Activated CD8-positive, alpha-beta memory T cell treated with anti-CD3 and anti-CD28 coated beads for 24 hours (primary cell): ENCODE data around the gene PLPP2.
"Not testable (repeated sequence)": the region's sequence is repeated elsewhere in the genome, so short reads cannot be mapped to it uniquely, and the experiment has no call there.

ENCODE experiments used
- DNase-seq: peaks from one replicate; pipeline ENCODE4 v3.0.0-alpha.2; 2020

PLPP2 gene

GRCh38 chr19:292281-292884 lies 1.2 kb upstream of the PLPP2 start:
- DNase-seq = no peak

GRCh38 chr19:291561-292280 lies 518 bp upstream of the PLPP2 start:
- no peak for DNase-seq

GRCh38 chr19:290372-291005 lies 714 bp downstream of the PLPP2 start:
- peak; percentile 60 for DNase-seq

- DNase-seq = peak; percentile 64
Measured at GRCh38 chr19:289651-290371, 1.4 kb downstream of the PLPP2 start.

GRCh38 chr19:288911-289310 lies 2.3 kb downstream of the PLPP2 start:
- DNase-seq = no peak

GRCh38 chr19:287381-287871 lies 3.8 kb downstream of the PLPP2 start:
- no peak for DNase-seq

GRCh38 chr19:283395-283794 lies 7.8 kb downstream of the PLPP2 start:
- no peak for DNase-seq

- no peak for DNase-seq
Measured at GRCh38 chr19:282501-282900, 8.7 kb downstream of the PLPP2 start.

GRCh38 chr19:281992-282391 lies 9.2 kb downstream of the PLPP2 start:
- no peak for DNase-seq

- no peak for DNase-seq
Measured at GRCh38 chr19:281156-281853, 9.9 kb downstream of the PLPP2 start.

- DNase-seq = no peak
Measured at GRCh38 chr19:280541-281009, 10.6 kb downstream of the PLPP2 start.

- DNase-seq = no peak
Measured at GRCh38 chr19:279656-280055, 11.5 kb downstream of the PLPP2 start.

GRCh38 chr19:279231-279630 lies 12.0 kb downstream of the PLPP2 start:
- no peak for DNase-seq

- no peak for DNase-seq
Measured at GRCh38 chr19:277581-278165, 13.5 kb downstream of the PLPP2 start.

- no peak for DNase-seq
Measured at GRCh38 chr19:277131-277530, 14.1 kb downstream of the PLPP2 start.

- no peak for DNase-seq
Measured at GRCh38 chr19:275958-276646, 15.1 kb downstream of the PLPP2 start.

- no peak for DNase-seq
Measured at GRCh38 chr19:275000-275399, 16.2 kb downstream of the PLPP2 start.

GRCh38 chr19:273393-273792 lies 17.8 kb downstream of the PLPP2 start:
- DNase-seq = no peak

- DNase-seq = no peak
Measured at GRCh38 chr19:271856-272255, 19.3 kb downstream of the PLPP2 start.

- DNase-seq = not testable (repeated sequence)
Measured at GRCh38 chr19:270766-271318, 20.4 kb downstream of the PLPP2 start.

GRCh38 chr19:269241-269640 lies 22.0 kb downstream of the PLPP2 start:
- DNase-seq = no peak
